Neuronal stem cell (in vitro differentiated cells): ENCODE results near the gene DDB1.

ENCODE experiments used
- DNase-seq: peaks from one replicate; pipeline ENCODE4 v3.0.0-alpha.2; 2013; ENCODE audit warnings: low spot score
- H2AFZ ChIP-seq: one replicate; pipeline ENCODE4 v1.6.1; 2013; ENCODE audit warnings: mild to moderate bottlenecking, low read length, inconsistent platforms
- H2AK5ac ChIP-seq: 2 replicates; pipeline ENCODE4 v1.6.1; 2013; ENCODE audit warnings: low read depth, mild to moderate bottlenecking, inconsistent platforms, low read length, moderate library complexity, mixed read lengths
- H2BK120ac ChIP-seq: 2 replicates; pipeline ENCODE4 v1.6.1; 2013; ENCODE audit warnings: low read depth, mild to moderate bottlenecking, inconsistent platforms, low read length, moderate library complexity, mixed read lengths
- H2BK12ac ChIP-seq: one replicate; pipeline ENCODE4 v1.6.1; 2013; ENCODE audit warnings: low read length, inconsistent platforms
- H2BK15ac ChIP-seq: 2 replicates; pipeline ENCODE4 v1.6.1; 2013; ENCODE audit warnings: mild to moderate bottlenecking, low read length, inconsistent platforms, mixed read lengths
- H2BK5ac ChIP-seq: one replicate; pipeline ENCODE4 v1.6.1; 2013; ENCODE audit warnings: inconsistent platforms, mild to moderate bottlenecking, low read length, moderate library complexity
- H3K14ac ChIP-seq: one replicate; pipeline ENCODE4 v1.6.1; 2013; ENCODE audit warnings: low read length, inconsistent platforms
- H3K18ac ChIP-seq: 2 replicates; pipeline ENCODE4 v1.6.1; 2013; ENCODE audit warnings: low read length, inconsistent platforms
- H3K23ac ChIP-seq: 2 replicates; pipeline ENCODE4 v1.6.1; 2013; ENCODE audit warnings: low read depth, mild to moderate bottlenecking, mixed read lengths, low read length, inconsistent platforms; ENCODE audit not compliant: poor library complexity
- H3K27ac ChIP-seq: replicated peaks from 3 replicates; pipeline ENCODE4 v1.5.1; 2013; ENCODE audit warnings: low read length, inconsistent platforms
- H3K27me3 ChIP-seq, 3 experiments: 2 replicates each; pipeline ENCODE4 v1.6.1; 2013; ENCODE audit warnings: low read length in 3 of 3, mild to moderate bottlenecking in 2 of 3, inconsistent platforms in 1 of 3, low read depth in 1 of 3, mixed read lengths in 1 of 3, moderate library complexity in 1 of 3; ENCODE audit not compliant: control insufficient read depth in 3 of 3, insufficient read depth in 3 of 3
- H3K36me3 ChIP-seq, 2 donors: replicated peaks in 1 of 2; 2 replicates each; pipeline ENCODE4 v1.6.1; 2013; ENCODE audit warnings: low read length in 2 of 2; ENCODE audit not compliant: control insufficient read depth in 2 of 2, insufficient read depth in 2 of 2
- H3K4ac ChIP-seq: 2 replicates; pipeline ENCODE4 v1.6.1; 2013; ENCODE audit warnings: inconsistent platforms, mild to moderate bottlenecking, low read length, moderate library complexity
- H3K4me1 ChIP-seq, 2 donors: 1 replicate in 1 of 2; 2 replicates in 1 of 2; pipeline ENCODE4 v1.6.1; 2013; ENCODE audit warnings: low read length in 2 of 2, low read depth in 1 of 2; ENCODE audit not compliant: control insufficient read depth in 2 of 2, insufficient read depth in 1 of 2
- H3K4me2 ChIP-seq: one replicate; pipeline ENCODE4 v1.6.1; 2013; ENCODE audit warnings: mild to moderate bottlenecking, low read length, inconsistent platforms; ENCODE audit not compliant: insufficient read depth, poor library complexity, severe bottlenecking
- H3K4me3 ChIP-seq, 2 donors: 2 replicates each; pipeline ENCODE4 v1.5.1; 2013; ENCODE audit warnings: low read length in 2 of 2, mild to moderate bottlenecking in 2 of 2, inconsistent platforms in 1 of 2, moderate library complexity in 1 of 2
- H3K79me1 ChIP-seq: one replicate; pipeline ENCODE4 v1.6.1; 2013; ENCODE audit warnings: low read depth, mild to moderate bottlenecking, inconsistent platforms, low read length, moderate library complexity
- H3K9ac ChIP-seq: one replicate; pipeline ENCODE4 v1.6.1; 2013; ENCODE audit warnings: mild to moderate bottlenecking, low read depth, low read length, inconsistent platforms; ENCODE audit not compliant: poor library complexity
- H3K9me3 ChIP-seq, 2 donors: replicated peaks in 1 of 2; 2 replicates each; pipeline versions ENCODE3 to v1.6.1; 2013; ENCODE audit warnings: low read length in 2 of 2, mild to moderate bottlenecking in 2 of 2, inconsistent platforms in 1 of 2, low read depth in 1 of 2, mixed read lengths in 1 of 2, moderate library complexity in 1 of 2; ENCODE audit not compliant: control insufficient read depth in 2 of 2, insufficient read depth in 1 of 2
- H4K8ac ChIP-seq: one replicate; pipeline ENCODE4 v1.6.1; 2013; ENCODE audit warnings: low read depth, mild to moderate bottlenecking, inconsistent platforms, low read length, moderate library complexity
- H4K91ac ChIP-seq: one replicate; pipeline ENCODE4 v1.6.1; 2013; ENCODE audit warnings: low read length, low read depth, mild to moderate bottlenecking, inconsistent platforms; ENCODE audit not compliant: poor library complexity
- WGBS, 2 donors: extraction: QIAGEN DNeasy Blood & Tissue Kit; methylation state at CpG; one replicate each; pipeline ENCODE4 v1.1.7; 2013; ENCODE audit warnings: missing lambda C conversion rate in 2 of 2, mixed read lengths in 1 of 2; ENCODE audit not compliant: insufficient read length in 2 of 2, insufficient replicate concordance in 1 of 2; ENCODE audit errors: extremely low coverage in 2 of 2; 5-methylcytosine and 5-hydroxymethylcytosine counted together

DDB1 gene

DNA sequence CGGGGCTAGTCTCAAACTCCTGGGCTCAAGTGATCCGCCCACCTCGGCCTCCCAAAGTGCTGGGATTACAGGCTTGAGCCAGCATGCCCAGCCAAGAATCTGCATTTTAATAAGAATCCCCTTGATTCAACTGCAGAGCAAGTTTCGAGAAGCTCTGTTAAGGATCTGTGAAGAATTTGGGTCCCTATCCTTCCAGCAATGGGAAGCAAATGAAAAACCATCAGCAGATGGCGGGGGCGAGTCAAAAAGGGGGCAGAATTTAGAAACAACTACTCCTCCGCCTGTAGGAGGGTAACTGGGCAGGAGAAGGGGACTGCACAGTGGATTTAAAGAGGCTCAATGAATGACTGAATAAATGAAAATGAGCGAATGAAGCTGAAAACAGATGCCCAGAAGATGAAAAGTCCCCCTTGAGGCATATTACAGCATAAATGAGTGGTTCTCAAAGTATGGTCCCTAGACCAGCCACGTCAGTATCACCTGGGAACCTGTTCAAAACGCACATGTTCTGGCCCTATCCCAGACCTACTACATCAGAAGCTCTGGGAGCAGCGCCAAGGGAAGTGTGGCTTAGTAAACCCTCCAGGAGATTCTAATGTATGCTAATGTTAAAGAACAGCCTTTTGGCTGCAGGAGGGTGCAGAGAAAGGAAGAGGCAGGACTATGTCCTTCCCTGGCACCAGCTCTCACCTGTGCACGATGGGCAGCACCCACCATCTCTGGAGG, 52.8 kb downstream of the DDB1 start:
- Histone ChIP-seq H2BK5ac (no peak overlapping the region), H2BK15ac (no peak overlapping the region), H3K14ac (no peak overlapping the region), H2BK12ac (no peak overlapping the region), H3K9me3 (no peaks in the 10 kb centered on the region), H3K9ac (no peak overlapping the region), H3K4me2 (no peak overlapping the region), H3K4me3 (no peak overlapping the region), H3K4ac (no peak overlapping the region), H2AK5ac (no peak overlapping the region), H2AFZ (no peak overlapping the region), H3K79me1 (no peaks in the 10 kb centered on the region), H2BK120ac (no peak overlapping the region), H4K91ac (no peak overlapping the region), H3K23ac (no peak overlapping the region), H3K4me1 (peaks cover 3 to 6% of the 10 kb centered on the region in 2 donors), H4K8ac (no peak overlapping the region), H3K36me3 (peaks cover 0 to 27% of the 10 kb centered on the region in 2 donors), H3K18ac (no peak overlapping the region), H3K27me3 (no peaks in the 10 kb centered on the region), H3K27ac (no peak overlapping the region)
- no CpG with 5 or more reads among the region's 12 CpGs for WGBS, 2 donors
- DNase-seq: no peak

- peak overlapping the region; percentile 21 for H2AFZ ChIP-seq
- H3K4me1 ChIP-seq: peaks cover 3 to 6% of the 10 kb centered on the region in 2 donors
Observed at GRCh38 chr11:61278001-61278470, 54.9 kb downstream of the DDB1 start.

GRCh38 chr11:61277186-61278000, 55.5 kb downstream of the DDB1 start:
- no peak for DNase-seq
- no peaks in the 10 kb centered on the region for H3K79me1 ChIP-seq
- H3K9me3 ChIP-seq: no peaks in the 10 kb centered on the region
- H3K4me2 ChIP-seq: no peak overlapping the region
- H3K4ac ChIP-seq: no peak overlapping the region
- H2BK5ac ChIP-seq: no peak overlapping the region
- H4K8ac ChIP-seq: no peak overlapping the region
- H3K14ac ChIP-seq: no peak overlapping the region
- no peaks in the 10 kb centered on the region for H3K27me3 ChIP-seq
- no peak overlapping the region for H2BK120ac ChIP-seq
- H2AK5ac ChIP-seq: no peak overlapping the region
- H3K27ac ChIP-seq: no peak overlapping the region
- H3K9ac ChIP-seq: no peak overlapping the region
- H2BK12ac ChIP-seq: no peak overlapping the region
- peaks cover 0 to 38% of the 10 kb centered on the region in 2 donors for H3K36me3 ChIP-seq
- peaks cover 3 to 6% of the 10 kb centered on the region in 2 donors for H3K4me1 ChIP-seq
- peak overlapping the region; percentile 21 for H2AFZ ChIP-seq
- no peak overlapping the region for H2BK15ac ChIP-seq
- no peak overlapping the region for H3K4me3 ChIP-seq
- no peak overlapping the region for H3K23ac ChIP-seq
- H3K18ac ChIP-seq: no peak overlapping the region
- no CpG with 5 or more reads among the region's 14 CpGs for WGBS, 2 donors
- no peak overlapping the region for H4K91ac ChIP-seq

More at GRCh38 chr11:61278001-61278470, 54.9 kb downstream of the DDB1 start:
- Histone ChIP-seq H3K4ac (no peak overlapping the region), H2BK5ac (no peak overlapping the region), H3K9me3 (no peaks in the 10 kb centered on the region), H3K4me3 (no peak overlapping the region), H3K27ac (no peak overlapping the region), H3K9ac (no peak overlapping the region), H4K8ac (no peak overlapping the region), H2BK120ac (no peak overlapping the region), H2AK5ac (no peak overlapping the region), H3K18ac (no peak overlapping the region), H2BK15ac (no peak overlapping the region), H3K27me3 (no peaks in the 10 kb centered on the region), H2BK12ac (no peak overlapping the region), H3K79me1 (no peaks in the 10 kb centered on the region), H4K91ac (no peak overlapping the region), H3K14ac (no peak overlapping the region), H3K23ac (no peak overlapping the region), H3K4me2 (no peak overlapping the region), H3K36me3 (peaks cover 0 to 32% of the 10 kb centered on the region in 2 donors)
- DNase-seq: no peak
- no CpG with 5 or more reads among the region's 10 CpGs for WGBS, 2 donors

GRCh38 chr11:61275191-61275590, 57.7 kb downstream of the DDB1 start:
- Histone ChIP-seq H4K91ac (no peak overlapping the region), H2BK5ac (no peak overlapping the region), H3K23ac (no peak overlapping the region), H4K8ac (no peak overlapping the region), H3K4me1 (peaks cover 0 to 6% of the 10 kb centered on the region in 2 donors), H3K4me3 (no peak overlapping the region), H3K9me3 (peaks cover 0 to 2% of the 10 kb centered on the region in 2 donors), H3K4me2 (no peak overlapping the region), H2AFZ (no peak overlapping the region), H2BK12ac (no peak overlapping the region), H2BK15ac (no peak overlapping the region), H3K36me3 (peaks cover 0 to 43% of the 10 kb centered on the region in 2 donors), H3K27ac (no peak overlapping the region), H2BK120ac (no peak overlapping the region), H2AK5ac (no peak overlapping the region), H3K9ac (no peak overlapping the region), H3K27me3 (no peaks in the 10 kb centered on the region), H3K14ac (no peak overlapping the region), H3K4ac (no peak overlapping the region), H3K18ac (no peak overlapping the region), H3K79me1 (no peaks in the 10 kb centered on the region)
- WGBS, 2 donors: no CpG with 5 or more reads among the region's 4 CpGs
- DNase-seq: no peak
